WTC11 (cell line): ENCODE results near the gene LYPLA2. TPM values are rescaled to one million over a fixed set of nuclear protein-coding genes. Genes with fewer than 3 reads are reported as not detected.
"Not testable (repeated sequence)": the region's sequence is repeated elsewhere in the genome, so short reads cannot be mapped to it uniquely, and the experiment has no call there.

ENCODE experiments used
- ATAC-seq: fragments of 200-7000 bp; cut with Tn5 transposase; 2 replicates; pipeline ENCODE4 v1.10.0; 2021; ENCODE audit warnings: mild to moderate bottlenecking, moderate library complexity
- CTCF ChIA-PET: fragments of 300-600 bp; sonication (Branson Sonifier 250); formaldehyde crosslinking; loops from one replicate; lab custom pipeline; 2021; ENCODE audit warnings: antibody characterized with exemption; lab: Charles Lee
- POLR2A ChIA-PET: fragments of 350-600 bp; sonication (Branson Sonifier 250); formaldehyde crosslinking; loops from one replicate; lab custom pipeline; 2021; ENCODE audit warnings: antibody characterized with exemption; lab: Charles Lee
- DNase-seq: peaks from one replicate; pipeline ENCODE4 v3.0.0; 2021; ENCODE audit warnings: low spot score
- H3K27ac Mint-ChIP-seq: 2 replicates; pipeline ENCODE4 v1.8.0; 2021; ENCODE audit warnings: mixed read lengths
- H3K27me3 Mint-ChIP-seq: 2 replicates; pipeline ENCODE4 v1.8.0; 2021; ENCODE audit warnings: low read depth, mild to moderate bottlenecking, moderate library complexity, mixed read lengths
- H3K36me3 Mint-ChIP-seq: 2 replicates; pipeline ENCODE4 v1.8.0; 2021; ENCODE audit warnings: mixed read lengths
- H3K4me1 Mint-ChIP-seq: 2 replicates; pipeline ENCODE4 v1.8.0; 2022; ENCODE audit warnings: mixed read lengths
- H3K4me3 Mint-ChIP-seq: 2 replicates; pipeline ENCODE4 v1.8.0; 2021; ENCODE audit warnings: mild to moderate bottlenecking, moderate library complexity, mixed read lengths
- H3K9me3 Mint-ChIP-seq: 2 replicates; pipeline ENCODE4 v1.8.0; 2021; ENCODE audit warnings: mixed read lengths
- CBFB ChIP-seq: sonication (generic); formaldehyde crosslinking; IDR thresholded peaks from 2 replicates; pipeline ENCODE4 v1.8.1; 2022; ENCODE audit warnings: mild to moderate bottlenecking, low read depth, missing genetic modification reagents
- CREB1 ChIP-seq: sonication (generic); formaldehyde crosslinking; IDR thresholded peaks from 2 replicates; pipeline ENCODE4 v1.8.0; 2023; ENCODE audit warnings: mild to moderate bottlenecking, missing genetic modification reagents
- CREM ChIP-seq: sonication (generic); formaldehyde crosslinking; IDR thresholded peaks from 2 replicates; pipeline ENCODE4 v1.8.1; 2022; ENCODE audit warnings: mild to moderate bottlenecking, missing genetic modification reagents, moderate library complexity
- GRHL2 ChIP-seq: fragments of 250-450 bp; sonication (Bioruptor Pico); IDR thresholded peaks from 2 replicates; pipeline ENCODE4 v1.8.0; 2022; ENCODE audit warnings: mild to moderate bottlenecking, moderate library complexity; ENCODE audit not compliant: insufficient replicate concordance, severe bottlenecking
- HMGA2 ChIP-seq: fragments of 250-450 bp; sonication (Bioruptor Pico); IDR thresholded peaks from 2 replicates; pipeline ENCODE4 v1.4.0; 2021; ENCODE audit warnings: mild to moderate bottlenecking, moderate library complexity
- JAZF1 ChIP-seq: fragments of 250-450 bp; sonication (Bioruptor Pico); IDR thresholded peaks from 2 replicates; pipeline ENCODE4 v1.9.0; 2021; ENCODE audit warnings: moderate library complexity, mild to moderate bottlenecking, inconsistent platforms
- NFATC4 ChIP-seq: fragments of 250-450 bp; sonication (Bioruptor Pico); IDR thresholded peaks from 2 replicates; pipeline ENCODE4 v1.9.0; 2021; ENCODE audit warnings: mild to moderate bottlenecking
- NR2C2 ChIP-seq: sonication (generic); formaldehyde crosslinking; IDR thresholded peaks from 2 replicates; pipeline ENCODE4 v1.8.0; 2022; ENCODE audit warnings: mild to moderate bottlenecking, missing genetic modification reagents
- SMAD3 ChIP-seq: sonication (generic); formaldehyde crosslinking; IDR thresholded peaks from 2 replicates; pipeline ENCODE4 v1.8.0; 2022; ENCODE audit warnings: missing genetic modification reagents, mild to moderate bottlenecking, borderline replicate concordance
- SP1 ChIP-seq: sonication (generic); formaldehyde crosslinking; conservative IDR thresholded peaks from 2 replicates; pipeline ENCODE4 v1.8.1; 2022; ENCODE audit warnings: missing genetic modification reagents
- TCF7 ChIP-seq: sonication (generic); formaldehyde crosslinking; IDR thresholded peaks from 2 replicates; pipeline ENCODE4 v1.8.0; 2022; ENCODE audit warnings: mild to moderate bottlenecking, low read depth, missing genetic modification reagents, moderate library complexity
- ZNF219 ChIP-seq: sonication (generic); formaldehyde crosslinking; IDR thresholded peaks from 2 replicates; pipeline ENCODE4 v1.8.0; 2023; ENCODE audit warnings: missing genetic modification reagents, mild to moderate bottlenecking, borderline replicate concordance
- ZNF232 ChIP-seq: sonication (generic); formaldehyde crosslinking; IDR thresholded peaks from 2 replicates; pipeline ENCODE4 v1.8.0; 2022; ENCODE audit warnings: mild to moderate bottlenecking, missing genetic modification reagents
- ZNF317 ChIP-seq: sonication (generic); formaldehyde crosslinking; IDR thresholded peaks from 2 replicates; pipeline ENCODE4 v1.8.1; 2023; ENCODE audit warnings: low read depth, mild to moderate bottlenecking, moderate library complexity, missing genetic modification reagents, borderline replicate concordance
- ZNF396 ChIP-seq: fragments of 250-450 bp; sonication (Bioruptor Pico); IDR thresholded peaks from 2 replicates; pipeline ENCODE4 v1.8.0; 2021; ENCODE audit warnings: mild to moderate bottlenecking, moderate library complexity, borderline replicate concordance
- ZNF416 ChIP-seq: fragments of 250-450 bp; sonication (Bioruptor Pico); IDR thresholded peaks from 2 replicates; pipeline ENCODE4 v1.9.0; 2021; ENCODE audit warnings: mild to moderate bottlenecking, inconsistent platforms
- total RNA-seq: library from RNA; stranded (reverse); gene quantifications from 3 replicates; pipeline ENCODE4 v1.2.3, GENCODE V29; 2021
- TF ChIP-seq, protein P1 (sequence below): fragments of 250-450 bp; sonication (Bioruptor Pico); IDR thresholded peaks from 2 replicates; pipeline ENCODE4 v1.9.0; 2021; ENCODE audit warnings: mild to moderate bottlenecking, borderline replicate concordance
- TF ChIP-seq, protein P2 (sequence below): sonication (generic); formaldehyde crosslinking; IDR thresholded peaks from 2 replicates; pipeline ENCODE4 v1.8.1; 2022; ENCODE audit warnings: mild to moderate bottlenecking, moderate library complexity, missing genetic modification reagents
- TF ChIP-seq, protein P3 (sequence below): sonication (generic); formaldehyde crosslinking; IDR thresholded peaks from 2 replicates; pipeline ENCODE4 v1.8.1; 2023; ENCODE audit warnings: mild to moderate bottlenecking, missing genetic modification reagents, moderate library complexity

LYPLA2 gene
- total RNA-seq, 1 experiment from 2014 or later: 164 TPM

DNA sequence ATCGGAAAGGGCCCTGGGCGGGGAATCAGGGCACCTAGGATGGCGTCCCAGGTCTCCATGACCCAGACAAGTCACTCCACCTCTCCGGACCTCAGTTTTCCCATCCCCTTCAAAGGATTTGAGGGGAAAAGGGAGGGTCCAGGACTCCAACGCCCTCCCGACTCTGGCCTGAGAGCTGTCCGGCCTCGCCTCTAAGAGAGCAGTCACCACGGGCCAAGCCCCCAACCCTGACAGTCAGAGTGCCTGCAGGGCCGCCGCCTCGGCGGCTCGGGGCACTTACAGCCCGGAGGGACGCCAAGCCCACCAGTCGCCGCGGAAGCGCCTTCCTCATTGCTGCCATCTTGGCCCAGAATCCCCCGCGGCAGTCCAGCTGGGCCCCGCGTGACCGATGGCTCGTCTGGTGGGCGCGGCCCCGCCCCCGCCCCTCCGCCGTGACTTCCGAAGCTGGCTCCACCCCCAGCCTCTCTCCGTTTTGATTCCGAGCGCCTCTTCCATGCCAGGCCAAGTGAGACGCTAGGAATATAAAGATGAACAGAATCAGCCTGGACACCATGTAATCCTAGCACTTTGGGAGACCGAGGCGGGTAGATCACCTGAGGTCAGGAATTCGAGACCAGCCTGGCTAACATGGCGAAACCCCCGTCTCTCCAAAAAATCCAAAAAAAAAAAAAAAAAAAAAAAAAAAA is 34.3 kb downstream of the LYPLA2 start, which contains the start of gene HMGCL (continued):
- TF ChIP-seq ZNF232 (CRISPR knock-in tag) (peak; percentile 62; the same call in 1 of the 2 replicates), ZNF396 (CRISPR knock-in tag) (no peak), JAZF1 (CRISPR knock-in tag) (no peak), ZNF219 (CRISPR knock-in tag) (no peak), CBFB (CRISPR knock-in tag) (no peak), CREM (CRISPR knock-in tag) (peak; percentile 73; the same call in 1 of the 2 replicates)
- TF ChIP-seq, protein P1, sequence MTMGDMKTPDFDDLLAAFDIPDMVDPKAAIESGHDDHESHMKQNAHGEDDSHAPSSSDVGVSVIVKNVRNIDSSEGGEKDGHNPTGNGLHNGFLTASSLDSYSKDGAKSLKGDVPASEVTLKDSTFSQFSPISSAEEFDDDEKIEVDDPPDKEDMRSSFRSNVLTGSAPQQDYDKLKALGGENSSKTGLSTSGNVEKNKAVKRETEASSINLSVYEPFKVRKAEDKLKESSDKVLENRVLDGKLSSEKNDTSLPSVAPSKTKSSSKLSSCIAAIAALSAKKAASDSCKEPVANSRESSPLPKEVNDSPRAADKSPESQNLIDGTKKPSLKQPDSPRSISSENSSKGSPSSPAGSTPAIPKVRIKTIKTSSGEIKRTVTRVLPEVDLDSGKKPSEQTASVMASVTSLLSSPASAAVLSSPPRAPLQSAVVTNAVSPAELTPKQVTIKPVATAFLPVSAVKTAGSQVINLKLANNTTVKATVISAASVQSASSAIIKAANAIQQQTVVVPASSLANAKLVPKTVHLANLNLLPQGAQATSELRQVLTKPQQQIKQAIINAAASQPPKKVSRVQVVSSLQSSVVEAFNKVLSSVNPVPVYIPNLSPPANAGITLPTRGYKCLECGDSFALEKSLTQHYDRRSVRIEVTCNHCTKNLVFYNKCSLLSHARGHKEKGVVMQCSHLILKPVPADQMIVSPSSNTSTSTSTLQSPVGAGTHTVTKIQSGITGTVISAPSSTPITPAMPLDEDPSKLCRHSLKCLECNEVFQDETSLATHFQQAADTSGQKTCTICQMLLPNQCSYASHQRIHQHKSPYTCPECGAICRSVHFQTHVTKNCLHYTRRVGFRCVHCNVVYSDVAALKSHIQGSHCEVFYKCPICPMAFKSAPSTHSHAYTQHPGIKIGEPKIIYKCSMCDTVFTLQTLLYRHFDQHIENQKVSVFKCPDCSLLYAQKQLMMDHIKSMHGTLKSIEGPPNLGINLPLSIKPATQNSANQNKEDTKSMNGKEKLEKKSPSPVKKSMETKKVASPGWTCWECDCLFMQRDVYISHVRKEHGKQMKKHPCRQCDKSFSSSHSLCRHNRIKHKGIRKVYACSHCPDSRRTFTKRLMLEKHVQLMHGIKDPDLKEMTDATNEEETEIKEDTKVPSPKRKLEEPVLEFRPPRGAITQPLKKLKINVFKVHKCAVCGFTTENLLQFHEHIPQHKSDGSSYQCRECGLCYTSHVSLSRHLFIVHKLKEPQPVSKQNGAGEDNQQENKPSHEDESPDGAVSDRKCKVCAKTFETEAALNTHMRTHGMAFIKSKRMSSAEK (CRISPR knock-in tag): no peak
- TF ChIP-seq, protein P2, sequence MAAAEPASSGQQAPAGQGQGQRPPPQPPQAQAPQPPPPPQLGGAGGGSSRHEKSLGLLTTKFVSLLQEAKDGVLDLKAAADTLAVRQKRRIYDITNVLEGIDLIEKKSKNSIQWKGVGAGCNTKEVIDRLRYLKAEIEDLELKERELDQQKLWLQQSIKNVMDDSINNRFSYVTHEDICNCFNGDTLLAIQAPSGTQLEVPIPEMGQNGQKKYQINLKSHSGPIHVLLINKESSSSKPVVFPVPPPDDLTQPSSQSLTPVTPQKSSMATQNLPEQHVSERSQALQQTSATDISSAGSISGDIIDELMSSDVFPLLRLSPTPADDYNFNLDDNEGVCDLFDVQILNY (CRISPR knock-in tag): peak; percentile 50; the same call in 1 of the 2 replicates

DNA sequence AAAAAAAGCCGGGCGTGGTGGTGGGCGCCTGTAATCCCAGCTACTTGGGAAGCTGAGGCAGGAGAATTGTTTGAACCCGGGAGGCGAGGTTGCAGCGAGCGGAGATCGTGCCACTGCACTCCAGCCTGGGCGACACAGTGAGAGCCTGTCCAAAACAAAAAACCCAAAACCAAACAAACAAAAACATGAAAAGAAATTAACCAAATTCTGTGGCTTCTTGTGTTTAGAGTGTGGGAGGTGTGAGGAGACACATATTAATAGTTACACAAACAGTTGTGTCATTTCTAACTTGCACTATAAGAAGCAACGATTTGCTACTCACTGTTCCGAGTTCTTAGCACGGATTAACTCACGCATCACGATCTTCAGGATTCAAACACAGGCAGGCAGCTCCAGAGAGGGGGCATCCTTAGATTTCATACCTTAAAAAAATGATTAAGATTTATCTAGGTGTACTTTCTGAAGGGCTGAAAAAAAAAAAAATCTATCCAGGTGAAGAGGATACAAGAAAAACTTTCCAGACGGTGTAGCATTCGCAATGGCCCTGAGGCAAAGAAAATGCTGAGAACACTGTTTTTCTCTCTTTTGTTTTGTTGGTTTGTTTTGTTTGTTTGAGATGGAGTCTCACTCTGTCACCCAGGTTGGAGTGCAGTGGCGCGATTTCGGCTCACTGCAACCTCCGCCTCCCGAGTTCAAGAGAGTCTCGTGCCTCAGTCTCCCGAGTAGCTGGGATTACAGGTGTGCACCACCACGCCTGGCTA is 35.0 kb downstream of the LYPLA2 start:
- H3K9me3 Mint-ChIP-seq: no peaks in the 10 kb centered on the region
- CTCF ChIA-PET: interaction anchor here (0.6 to 8.1 kb wide), 7 partner anchors 15 to 359 kb away, joined by 3 to 105 read pairs (median 7); no protein-coding TSS in a partner anchor
- POLR2A ChIA-PET: interaction anchor here (0.6 to 1.0 kb wide), 4 partner anchors 15 to 131 kb away, joined by 3 to 6 read pairs (median 4); partner anchors contain the start of gene GALE
- H3K27ac Mint-ChIP-seq: peak overlapping the region; percentile 19
- peaks cover 8% of the 10 kb centered on the region for H3K4me1 Mint-ChIP-seq
- ATAC-seq (no peak), DNase-seq (no peak)
- no peaks in the 10 kb centered on the region for H3K36me3 Mint-ChIP-seq
- H3K4me3 Mint-ChIP-seq: peak overlapping the region; percentile 97
- no peaks in the 10 kb centered on the region for H3K27me3 Mint-ChIP-seq
- TF ChIP-seq SMAD3 (CRISPR knock-in tag): no peak
- TF ChIP-seq, protein P3, sequence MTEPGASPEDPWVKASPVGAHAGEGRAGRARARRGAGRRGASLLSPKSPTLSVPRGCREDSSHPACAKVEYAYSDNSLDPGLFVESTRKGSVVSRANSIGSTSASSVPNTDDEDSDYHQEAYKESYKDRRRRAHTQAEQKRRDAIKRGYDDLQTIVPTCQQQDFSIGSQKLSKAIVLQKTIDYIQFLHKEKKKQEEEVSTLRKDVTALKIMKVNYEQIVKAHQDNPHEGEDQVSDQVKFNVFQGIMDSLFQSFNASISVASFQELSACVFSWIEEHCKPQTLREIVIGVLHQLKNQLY (CRISPR knock-in tag): no peak

DNA sequence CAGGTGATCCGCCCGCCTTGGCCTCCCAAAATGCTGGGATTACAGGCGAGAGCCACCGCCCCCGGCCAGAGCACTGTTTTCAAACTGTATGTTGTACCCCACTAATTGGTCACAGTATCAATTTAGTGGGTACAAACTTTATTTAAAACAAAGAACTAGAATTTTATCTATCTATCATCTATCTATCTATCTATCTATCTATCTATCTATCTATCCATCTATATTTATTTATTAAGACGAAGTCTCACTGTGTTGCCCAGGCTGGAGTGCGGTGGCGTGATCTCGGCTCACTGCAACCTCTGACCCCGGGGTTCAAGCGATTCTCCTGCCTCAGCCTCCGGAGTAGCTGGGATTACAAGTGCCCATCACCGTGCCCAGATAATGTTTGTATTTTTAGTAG is 35.6 kb downstream of the LYPLA2 start:
- H3K9me3 Mint-ChIP-seq, H3K27me3 Mint-ChIP-seq, H3K4me3 Mint-ChIP-seq, H3K4me1 Mint-ChIP-seq, ATAC-seq, H3K36me3 Mint-ChIP-seq, H3K27ac Mint-ChIP-seq, POLR2A ChIA-PET, DNase-seq: not testable (repeated sequence)
- CTCF ChIA-PET: interaction anchor here (1.4 to 8.1 kb wide), 4 partner anchors 16 to 90 kb away, joined by 3 to 105 read pairs (median 10); no protein-coding TSS in a partner anchor

DNA sequence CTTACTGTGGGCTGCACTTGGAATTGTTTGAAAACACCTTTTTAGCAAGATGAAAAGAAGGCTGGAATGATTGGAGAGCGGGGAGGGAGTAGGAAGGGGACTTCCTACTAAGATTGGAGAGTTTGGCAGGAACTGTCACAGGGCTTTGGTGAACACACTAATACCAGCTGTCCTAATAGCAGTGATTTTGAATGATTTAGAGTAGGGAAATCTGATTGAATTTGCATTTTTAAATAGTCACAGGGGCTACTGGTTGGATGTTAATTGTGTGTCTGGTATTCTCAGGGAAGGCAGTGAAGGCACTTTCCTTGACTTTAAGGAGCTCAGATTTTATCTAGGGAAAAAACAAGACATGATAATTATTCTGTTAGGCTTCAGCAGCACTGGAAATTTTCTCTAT is 36.8 kb downstream of the LYPLA2 start:
- H3K27ac Mint-ChIP-seq: no peak overlapping the region
- ChIA-PET CTCF (interaction anchor here (0.7 to 1.4 kb wide), 2 partner anchors 27 to 31 kb away, joined by 3 read pairs; no protein-coding TSS in a partner anchor), POLR2A (no interaction called here)
- no peaks in the 10 kb centered on the region for H3K27me3 Mint-ChIP-seq
- DNase-seq (no peak), ATAC-seq (no peak)
- peaks cover 8% of the 10 kb centered on the region for H3K4me1 Mint-ChIP-seq
- no peaks in the 10 kb centered on the region for H3K9me3 Mint-ChIP-seq
- H3K36me3 Mint-ChIP-seq: no peaks in the 10 kb centered on the region
- H3K4me3 Mint-ChIP-seq: no peak overlapping the region
- TF ChIP-seq CREB1 (CRISPR knock-in tag) (no peak), ZNF232 (CRISPR knock-in tag) (no peak), NFATC4 (CRISPR knock-in tag) (no peak), NR2C2 (no peak), ZNF317 (no peak), GRHL2 (CRISPR knock-in tag) (no peak), ZNF416 (CRISPR knock-in tag) (no peak), ZNF219 (CRISPR knock-in tag) (no peak), SP1 (no peak), HMGA2 (CRISPR knock-in tag) (no peak), TCF7 (no peak)
- TF ChIP-seq, protein P3 (CRISPR knock-in tag): no peak
